SK-N-SH (cell line): ENCODE measurements around the gene PRR9. TPM values are rescaled to one million over a fixed set of nuclear protein-coding genes. Genes with fewer than 3 reads are reported as not detected.
"Not testable (repeated sequence)": the region's sequence is repeated elsewhere in the genome, so short reads cannot be mapped to it uniquely, and the experiment has no call there.

Experiments used
- CTCF ChIA-PET: fragments of 300-600, 350-600 bp; formaldehyde crosslinking; extraction: SDS; loops from one replicate; lab custom pipeline; 2021; lab: Yijun Ruan, JAX
- POLR2A ChIA-PET: fragments of 350-600 bp; sonication (Branson Sonifier 250); formaldehyde crosslinking; extraction: SDS; loops from one replicate; lab custom pipeline; 2020; ENCODE audit warnings: antibody characterized with exemption, inconsistent platforms; lab: Yijun Ruan, JAX
- DNase-seq: peaks from one replicate; pipeline ENCODE4 v3.0.0; 2012
- H2AFZ ChIP-seq: fragments of 200-600 bp; sonication (generic); 2 replicates; pipeline ENCODE4 v1.8.1; 2016; ENCODE audit warnings: antibody characterized with exemption, mild to moderate bottlenecking, low read depth
- H3F3A ChIP-seq: fragments of 200-600 bp; sonication (generic); replicated peaks from 2 replicates; pipeline ENCODE3; 2016; ENCODE audit warnings: antibody characterized with exemption, mild to moderate bottlenecking; ENCODE audit not compliant: insufficient read depth
- H3K27ac ChIP-seq, 2 experiments: fragments of 200-500 bp in 1 of 2; fragments of 200-600 bp in 1 of 2; sonication (Bioruptor generic) in 1 of 2; sonication (generic), shearing (Covaris generic) in 1 of 2; 2 replicates each; pipeline versions ENCODE4 v1.5.1 to v1.6.1; 2014 to 2016; ENCODE audit warnings: low read depth in 2 of 2, inconsistent platforms in 1 of 2, low read length in 1 of 2, mild to moderate bottlenecking in 1 of 2, mixed read lengths in 1 of 2
- H3K27me3 ChIP-seq: fragments of 200-600 bp; sonication (generic), shearing (Covaris generic); 2 replicates; pipeline ENCODE4 v1.6.1; 2016; ENCODE audit warnings: mixed run types; ENCODE audit not compliant: insufficient read depth
- H3K36me3 ChIP-seq, 2 experiments: fragments of 200-500 bp in 1 of 2; fragments of 200-600 bp in 1 of 2; sonication (Bioruptor generic) in 1 of 2; sonication (generic) in 1 of 2; replicated peaks in 1 of 2; 2 replicates each; pipeline versions ENCODE3 to v1.5.1; 2014 to 2016; ENCODE audit warnings: low read length in 1 of 2, mild to moderate bottlenecking in 1 of 2; ENCODE audit not compliant: insufficient read depth in 2 of 2, control insufficient read depth in 1 of 2
- H3K4me1 ChIP-seq, 2 experiments: fragments of 200-500 bp in 1 of 2; fragments of 200-600 bp in 1 of 2; sonication (Bioruptor generic) in 1 of 2; sonication (generic), shearing (Covaris generic) in 1 of 2; 2 replicates each; pipeline versions ENCODE4 v1.5.1 to v1.6.1; 2014 to 2016; ENCODE audit warnings: low read depth in 1 of 2, low read length in 1 of 2, mixed run types in 1 of 2; ENCODE audit not compliant: insufficient read depth in 2 of 2, control insufficient read depth in 1 of 2
- H3K4me2 ChIP-seq: fragments of 200-600 bp; sonication (generic), shearing (Covaris generic); 2 replicates; pipeline ENCODE4 v1.6.1; 2017; ENCODE audit warnings: mixed run types
- H3K4me3 ChIP-seq, 2 experiments: fragments of 200-500 bp in 1 of 2; fragments of 200-600 bp in 1 of 2; sonication (Bioruptor generic) in 1 of 2; sonication (generic), shearing (Covaris generic) in 1 of 2; 2 replicates each; pipeline versions ENCODE4 v1.5.1 to v1.8.1; 2014 to 2016; ENCODE audit warnings: low read depth in 2 of 2, inconsistent platforms in 1 of 2, low read length in 1 of 2, mild to moderate bottlenecking in 1 of 2, mixed read lengths in 1 of 2, moderate library complexity in 1 of 2
- H3K79me2 ChIP-seq: fragments of 200-600 bp; sonication (generic); 2 replicates; pipeline ENCODE4 v1.8.1; 2017; ENCODE audit warnings: mild to moderate bottlenecking; ENCODE audit not compliant: insufficient read depth
- H3K9ac ChIP-seq: fragments of 200-600 bp; sonication (generic); 2 replicates; pipeline ENCODE4 v1.6.1; 2017; ENCODE audit warnings: mixed run types
- H3K9me2 ChIP-seq: fragments of 200-600 bp; sonication (generic); 2 replicates; pipeline ENCODE4 v1.6.1; 2017; ENCODE audit warnings: mixed run types
- H3K9me3 ChIP-seq: fragments of 200-600 bp; sonication (generic); 2 replicates; pipeline ENCODE4 v1.6.1; 2017; ENCODE audit warnings: mixed run types, mild to moderate bottlenecking, moderate library complexity
- H4K20me1 ChIP-seq: fragments of 200-600 bp; sonication (generic); 2 replicates; pipeline ENCODE4 v1.6.1; 2017; ENCODE audit warnings: mild to moderate bottlenecking, mixed run types; ENCODE audit not compliant: insufficient read depth
- CTCF ChIP-seq: fragments of 200-600 bp; sonication (generic); IDR thresholded peaks from 2 replicates; pipeline ENCODE4 v1.6.1; 2017; ENCODE audit warnings: antibody characterized with exemption, mild to moderate bottlenecking, moderate library complexity
- EP300 ChIP-seq, 2 experiments: IDR thresholded peaks; 2 replicates each; pipeline versions ENCODE4 v1.4.0 to v1.6.1; 2012; ENCODE audit warnings: borderline replicate concordance in 1 of 2, low read depth in 1 of 2, low read length in 1 of 2
- IRF3 ChIP-seq: fragments of 150-350 bp; IDR thresholded peaks from 2 replicates; pipeline ENCODE4 v1.6.1; 2016; ENCODE audit warnings: mild to moderate bottlenecking, low read depth, low read length
- MEF2A ChIP-seq: IDR thresholded peaks from 2 replicates; pipeline ENCODE4 v1.4.0; 2012; ENCODE audit warnings: low read depth, borderline replicate concordance
- RFX5 ChIP-seq: IDR thresholded peaks from 2 replicates; pipeline ENCODE4 v1.6.1; 2012; ENCODE audit warnings: mild to moderate bottlenecking, improper control_type of control experiment, low read length
- SIN3A ChIP-seq: IDR thresholded peaks from 2 replicates; pipeline ENCODE4 v1.6.1; 2012; ENCODE audit warnings: low read depth, mild to moderate bottlenecking, low read length, moderate library complexity, borderline replicate concordance
- SMC3 ChIP-seq: IDR thresholded peaks from 2 replicates; pipeline ENCODE4 v1.6.1; 2012; ENCODE audit warnings: low read depth, low read length, improper control_type of control experiment
- ZBTB33 ChIP-seq: IDR thresholded peaks from 2 replicates; pipeline ENCODE4 v1.4.0; 2012; ENCODE audit warnings: low read depth, borderline replicate concordance
- WGBS: methylation state at CpG from one replicate; pipeline ENCODE4 v1.1.6; 2017; ENCODE audit warnings: low lambda C conversion rate; 5-methylcytosine and 5-hydroxymethylcytosine counted together
- polyA plus RNA-seq, 3 experiments: library from polyadenylated mRNA; depleted of rRNA; stranded (reverse); fragments of >200 nt; gene quantifications; 2 replicates each; pipeline ENCODE4 v1.2.3, GENCODE V29; 2012

Gene PRR9
- polyA plus RNA-seq, 1 of the 3 experiments (the other 2 are of a cell fraction) = not detected

GRCh38 chr1:153178922-153179321, 38.5 kb upstream of the PRR9 start (continued):
- TF ChIP-seq ZBTB33 = no peak

- no peak for DNase-seq
These were observed 36.8 kb upstream of the PRR9 start for GRCh38 chr1:153180556-153180955.

GRCh38 chr1:153188301-153188700, 29.1 kb upstream of the PRR9 start:
- POLR2A ChIA-PET, DNase-seq, H4K20me1 ChIP-seq, H3K36me3 ChIP-seq, H3K9ac ChIP-seq, H3K27ac ChIP-seq, H3F3A ChIP-seq, H3K79me2 ChIP-seq, H3K4me2 ChIP-seq, H3K27me3 ChIP-seq, H3K4me1 ChIP-seq, H2AFZ ChIP-seq, H3K9me3 ChIP-seq, H3K4me3 ChIP-seq, H3K9me2 ChIP-seq: not testable (repeated sequence)
- CTCF ChIA-PET = interaction anchor here (0.9 to 1.8 kb wide), 2 partner anchors 15 to 35 kb away, joined by 3 to 5 read pairs; partner anchors contain the start of gene LELP1
- 0% methylated on average over 4 of the region's 4 CpGs for WGBS

More at GRCh38 chr1:153180556-153180955, 36.8 kb upstream of the PRR9 start:
- Histone ChIP-seq H3K9ac (no peak overlapping the region), H3K4me2 (no peak overlapping the region), H2AFZ (no peak overlapping the region), H3K9me2 (no peaks in the 10 kb centered on the region), H3K4me1 (no peaks in the 10 kb centered on the region), H4K20me1 (no peaks in the 10 kb centered on the region), H3K79me2 (no peaks in the 10 kb centered on the region), H3K27ac (no peak overlapping the region), H3F3A (no peaks in the 10 kb centered on the region), H3K4me3 (no peak overlapping the region), H3K36me3 (no peaks in the 10 kb centered on the region), H3K9me3 (no peaks in the 10 kb centered on the region)
- CTCF ChIA-PET = no interaction called here
- 4% methylated on average over 4 of the region's 4 CpGs for WGBS
- TF ChIP-seq SMC3 (no peak), MEF2A (no peak), RFX5 (no peak), EP300 (IDR thresholded peaks at IDR 0.05; ENCODE audit: borderline replicate concordance in 1 of 2, low read depth in 1 of 2, low read length in 1 of 2) (no peak)
- TF ChIP-seq, all 33 proteins: peak for 0
- H3K27me3 ChIP-seq = no peaks in the 10 kb centered on the region; the same call in 1 of the 2 replicates
- POLR2A ChIA-PET = no interaction called here

- H3K9me3 ChIP-seq = no peaks in the 10 kb centered on the region
- no peak overlapping the region for H3K9ac ChIP-seq
- H4K20me1 ChIP-seq = no peaks in the 10 kb centered on the region
- H3K27ac ChIP-seq = no peak overlapping the region
- ChIA-PET CTCF (no interaction called here), POLR2A (no interaction called here)
- no peak overlapping the region for H3K4me3 ChIP-seq
- no peaks in the 10 kb centered on the region for H3K9me2 ChIP-seq
- no peaks in the 10 kb centered on the region for H3K4me1 ChIP-seq
- H2AFZ ChIP-seq = no peak overlapping the region
- WGBS = 0% methylated on average over 3 of the region's 3 CpGs
- DNase-seq = no peak
- H3K4me2 ChIP-seq = no peak overlapping the region
- no peaks in the 10 kb centered on the region for H3K27me3 ChIP-seq
- H3K36me3 ChIP-seq = no peaks in the 10 kb centered on the region
- H3K79me2 ChIP-seq = no peaks in the 10 kb centered on the region
- no peak for TF ChIP-seq SIN3A
- no peak for TF ChIP-seq SMC3
- TF ChIP-seq CTCF = peak; percentile 35; the same call in 1 of the 2 replicates
- no peak for TF ChIP-seq IRF3
- H3F3A ChIP-seq = no peaks in the 10 kb centered on the region
These were observed 27.0 kb upstream of the PRR9 start for GRCh38 chr1:153190373-153190772.
